ENCODE data around the gene PHF23. TPM values are rescaled to one million over a fixed set of nuclear protein-coding genes. Genes with fewer than 3 reads are reported as not detected.

Gene PHF23
- total RNA-seq, 1 experiment from 2014 or later: 110 TPM

DNA sequence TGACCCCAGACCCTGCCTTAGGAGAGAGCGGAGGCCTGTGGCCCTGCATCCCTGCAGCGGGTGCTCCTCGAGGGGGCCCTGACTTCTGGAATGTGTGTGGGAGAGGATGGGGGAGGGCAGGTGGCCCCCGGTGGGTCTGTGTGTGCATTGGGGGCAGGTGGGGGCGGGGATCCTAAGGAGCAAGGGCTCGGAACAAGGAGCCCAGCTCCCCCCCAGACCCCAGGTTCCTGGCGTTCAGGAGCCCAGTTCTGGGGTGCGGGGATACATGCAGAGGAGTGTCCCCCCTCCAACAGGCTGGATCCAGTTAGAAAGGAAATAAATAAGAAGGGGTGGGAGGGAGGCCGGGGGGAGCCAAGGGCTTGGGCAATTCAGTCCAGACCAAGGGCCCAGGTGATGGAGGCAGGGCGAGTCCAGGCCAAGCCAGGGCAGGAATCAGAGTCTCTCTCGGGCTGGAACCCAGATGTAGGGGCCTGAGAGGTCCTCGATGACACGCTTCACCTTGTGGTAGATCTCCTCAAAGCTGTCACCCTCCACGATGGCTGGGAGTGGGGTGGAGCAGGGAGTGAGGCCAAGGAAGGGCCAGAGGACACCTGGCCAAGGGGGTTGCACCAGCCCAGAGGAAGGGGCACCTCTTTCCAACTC, 48.9 kb downstream of the PHF23 start:
- H3K4me1 ChIP-seq (ENCODE audit: insufficient read depth, low read length): no peaks in the 10 kb centered on the region
- no peak overlapping the region for H3K4ac ChIP-seq (ENCODE audit: low read depth, low read length)
- H4K8ac ChIP-seq (replicated peaks; ENCODE audit: insufficient read length, low read depth, low read length): no peak overlapping the region
- H3K18ac ChIP-seq (ENCODE audit: insufficient read length, low read depth, low read length): no peak overlapping the region
- Mint-ChIP-seq H3K9me3 (no peaks in the 10 kb centered on the region), H3K4me1 (peaks cover 4 to 6% of the 10 kb centered on the region in 2 experiments; a peak in 1 of 4 replicates), H3K27me3 (ENCODE audit: low read depth) (no peaks in the 10 kb centered on the region), H3K36me3 (ENCODE audit: insufficient read depth in 1 of 3, low read depth in 3 of 3) (peaks cover 31 to 53% (median 44%) of the 10 kb centered on the region in 3 experiments), H3K27ac (no peak overlapping the region), H3K4me3 (no peak overlapping the region)
- H3T11ph ChIP-seq (ENCODE audit: low read length): no peak overlapping the region
- no peak overlapping the region for H2AK5ac ChIP-seq (ENCODE audit: insufficient read length, low read length)
- no peak overlapping the region for H3K4me2 ChIP-seq (ENCODE audit: insufficient read depth, insufficient read length, low read length)
- no peaks in the 10 kb centered on the region for H3K27me3 ChIP-seq (ENCODE audit: insufficient read depth, low read length)
- no peak overlapping the region for H3K9ac ChIP-seq (ENCODE audit: extremely low read depth, insufficient read length, low read length)
- no peak overlapping the region for H4K5ac ChIP-seq (ENCODE audit: insufficient read length, low read depth, low read length)
- peak; percentile 24 for DNase-seq
- H2BK12ac ChIP-seq (ENCODE audit: insufficient read length, low read depth, low read length): no peak overlapping the region
- H3K79me2 ChIP-seq (ENCODE audit: insufficient read depth, low read length): no peaks in the 10 kb centered on the region
- no peak overlapping the region for H3K56ac ChIP-seq (ENCODE audit: insufficient read length, low read depth, low read length)
- H3K14ac ChIP-seq (ENCODE audit: insufficient read depth, low read length): no peak overlapping the region
- H3K9me3 ChIP-seq (ENCODE audit: control insufficient read depth, low read depth, low read length): no peaks in the 10 kb centered on the region
- H2BK5ac ChIP-seq (ENCODE audit: insufficient read length, low read length): no peak overlapping the region
- no peak overlapping the region for H3K27ac ChIP-seq (ENCODE audit: insufficient read length, low read depth, low read length)
- H2BK120ac ChIP-seq (ENCODE audit: low read depth, low read length, poor library complexity, severe bottlenecking): no peak overlapping the region
- no CpG with 5 or more reads among the region's 14 CpGs for WGBS (ENCODE audit: extremely low coverage, insufficient read length, low lambda C conversion rate)
- no peak overlapping the region for H2BK15ac ChIP-seq (ENCODE audit: low read depth, low read length)
- H4K20me1 ChIP-seq (ENCODE audit: control insufficient read depth, insufficient read depth, insufficient read length): no peaks in the 10 kb centered on the region
- H3K23ac ChIP-seq (ENCODE audit: insufficient read length, low read depth, low read length): no peak overlapping the region
- no peak overlapping the region for H4K91ac ChIP-seq (ENCODE audit: insufficient read length, low read depth, low read length)
- H2BK20ac ChIP-seq (ENCODE audit: low read depth, low read length, poor library complexity, severe bottlenecking): no peak overlapping the region
- no peaks in the 10 kb centered on the region for H3K79me1 ChIP-seq (ENCODE audit: insufficient read depth, low read depth, low read length, poor library complexity, severe bottlenecking)
- H3K23me2 ChIP-seq (ENCODE audit: insufficient read length, low read depth, low read length, poor library complexity, severe bottlenecking): no peaks in the 10 kb centered on the region
- no peak overlapping the region for H2AFZ ChIP-seq (ENCODE audit: low read length)
- TF ChIP-seq, protein P1, sequence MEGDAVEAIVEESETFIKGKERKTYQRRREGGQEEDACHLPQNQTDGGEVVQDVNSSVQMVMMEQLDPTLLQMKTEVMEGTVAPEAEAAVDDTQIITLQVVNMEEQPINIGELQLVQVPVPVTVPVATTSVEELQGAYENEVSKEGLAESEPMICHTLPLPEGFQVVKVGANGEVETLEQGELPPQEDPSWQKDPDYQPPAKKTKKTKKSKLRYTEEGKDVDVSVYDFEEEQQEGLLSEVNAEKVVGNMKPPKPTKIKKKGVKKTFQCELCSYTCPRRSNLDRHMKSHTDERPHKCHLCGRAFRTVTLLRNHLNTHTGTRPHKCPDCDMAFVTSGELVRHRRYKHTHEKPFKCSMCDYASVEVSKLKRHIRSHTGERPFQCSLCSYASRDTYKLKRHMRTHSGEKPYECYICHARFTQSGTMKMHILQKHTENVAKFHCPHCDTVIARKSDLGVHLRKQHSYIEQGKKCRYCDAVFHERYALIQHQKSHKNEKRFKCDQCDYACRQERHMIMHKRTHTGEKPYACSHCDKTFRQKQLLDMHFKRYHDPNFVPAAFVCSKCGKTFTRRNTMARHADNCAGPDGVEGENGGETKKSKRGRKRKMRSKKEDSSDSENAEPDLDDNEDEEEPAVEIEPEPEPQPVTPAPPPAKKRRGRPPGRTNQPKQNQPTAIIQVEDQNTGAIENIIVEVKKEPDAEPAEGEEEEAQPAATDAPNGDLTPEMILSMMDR (conservative IDR thresholded peaks at IDR 0.05): no peak
